ENCODE measurements around the gene RXRA. TPM values are rescaled to one million over a fixed set of nuclear protein-coding genes. Genes with fewer than 3 reads are reported as not detected.

RXRA gene
- total and polyA plus RNA-seq, 10 of the 15 experiments (the other 5 are each of a cell fraction or from before 2014, with no cell fraction given), result 0.89 to 36.8 (median 11.1) TPM

DNA sequence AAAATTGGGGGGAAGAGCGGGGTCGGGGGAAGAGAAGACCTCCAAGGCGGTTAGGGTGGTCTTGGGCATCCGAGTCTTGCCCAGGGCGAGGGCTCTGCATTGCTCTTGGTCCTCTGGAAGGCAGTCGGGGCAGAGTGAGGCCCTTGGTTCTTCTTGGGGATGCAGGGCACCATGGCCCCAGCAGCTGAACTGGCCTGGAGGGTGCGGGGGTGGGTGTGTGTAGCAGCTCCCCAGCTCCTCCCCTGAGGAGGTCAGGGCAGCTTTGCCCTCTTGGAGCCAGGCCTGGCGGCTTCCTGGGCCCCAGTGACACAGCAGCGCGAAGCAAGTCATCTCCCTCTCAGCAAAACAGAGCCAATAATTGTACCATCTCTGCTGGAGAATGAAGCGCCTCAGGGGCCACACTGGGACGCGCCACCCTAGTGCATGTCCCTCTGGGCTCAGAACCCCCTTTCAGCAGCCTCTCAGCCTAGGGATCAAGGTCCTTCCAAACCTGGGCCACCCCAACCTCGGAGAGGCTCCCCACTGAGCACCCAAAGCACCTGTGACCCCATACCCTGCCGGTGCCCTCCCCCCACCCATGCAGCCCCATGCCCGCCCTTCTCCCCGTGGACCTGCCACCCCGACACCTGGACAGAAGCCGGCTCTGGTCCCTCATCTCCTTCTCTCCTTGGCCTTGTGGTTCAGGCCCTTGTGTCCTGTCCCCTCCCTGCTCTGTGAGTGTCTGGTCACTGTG lies 10.4 kb upstream of the RXRA start:
- BruUV-seq (replicated peaks), result no TSS peak
- Histone ChIP-seq H3K36me3 (ENCODE audit: control insufficient read depth in 2 of 2, insufficient read depth in 2 of 2, low read length in 1 of 2) (no peaks in the 10 kb centered on the region), H3K9me3 (replicated peaks; ENCODE audit: control insufficient read depth, insufficient read depth, low read length) (no peaks in the 10 kb centered on the region), H3K4me1 (ENCODE audit: control insufficient read depth, insufficient read depth, low read length) (no peaks in the 10 kb centered on the region), H3K9ac (ENCODE audit: control insufficient read depth, insufficient read depth, low read length) (no peak overlapping the region), H3K79me2 (ENCODE audit: control insufficient read depth, insufficient read depth, low read length) (no peaks in the 10 kb centered on the region), H3K4me3 (no peak overlapping the region), H3K4me2 (ENCODE audit: control insufficient read depth, insufficient read depth) (no peak overlapping the region), H3K27ac (ENCODE audit: control insufficient read depth, insufficient read depth) (no peak overlapping the region), H3K27me3 (replicated peaks in 1 of 2; ENCODE audit: control insufficient read depth in 2 of 2, insufficient read depth in 2 of 2, low read length in 1 of 2) (peaks cover 0 to 5% of the 10 kb centered on the region in 2 experiments; a peak in 2 of 4 replicates), H4K20me1 (ENCODE audit: control insufficient read depth, insufficient read depth) (no peaks in the 10 kb centered on the region), H2AFZ (ENCODE audit: control insufficient read depth, low read depth, low read length) (no peak overlapping the region)
- DNase-seq (ENCODE audit: low read depth, low spot score) (no peak), FAIRE-seq (no peak), ATAC-seq (no peak)
- WGBS (ENCODE audit: insufficient coverage, insufficient replicate concordance, low lambda C conversion rate, missing lambda C conversion rate), result 46% methylated on average over 18 of the region's 19 CpGs
- in situ Hi-C loops (cut with MboI) (no loop called here), intact Hi-C loops (cut with micrococcal nuclease; ENCODE audit: unreplicated experiment) (no loop called here)
- RAD21 ChIA-PET (ENCODE audit: unreplicated experiment), result interaction anchor here (0.7 kb wide), 1 partner anchor 1499 kb away, joined by 3 read pairs; no protein-coding TSS in a partner anchor
- CTCF ChIA-PET, result interaction anchor here (0.6 to 1.2 kb wide), 2 partner anchors 67 to 940 kb away, joined by 3 to 4 read pairs; no protein-coding TSS in a partner anchor
- SMC1A ChIA-PET (ENCODE audit: uncharacterized antibody, unreplicated experiment), result no interaction called here
- POLR2A ChIA-PET, result no interaction called here
- TF ChIP-seq MTA3 (IDR thresholded peaks at IDR 0.05; ENCODE audit: borderline replicate concordance, low read length), result no peak
- TF ChIP-seq CREB1 (IDR thresholded peaks at IDR 0.05; ENCODE audit: low read depth), result no peak
- TF ChIP-seq, protein P1, sequence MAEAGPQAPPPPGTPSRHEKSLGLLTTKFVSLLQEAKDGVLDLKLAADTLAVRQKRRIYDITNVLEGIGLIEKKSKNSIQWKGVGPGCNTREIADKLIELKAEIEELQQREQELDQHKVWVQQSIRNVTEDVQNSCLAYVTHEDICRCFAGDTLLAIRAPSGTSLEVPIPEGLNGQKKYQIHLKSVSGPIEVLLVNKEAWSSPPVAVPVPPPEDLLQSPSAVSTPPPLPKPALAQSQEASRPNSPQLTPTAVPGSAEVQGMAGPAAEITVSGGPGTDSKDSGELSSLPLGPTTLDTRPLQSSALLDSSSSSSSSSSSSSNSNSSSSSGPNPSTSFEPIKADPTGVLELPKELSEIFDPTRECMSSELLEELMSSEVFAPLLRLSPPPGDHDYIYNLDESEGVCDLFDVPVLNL (IDR thresholded peaks at IDR 0.05; ENCODE audit: low read depth, low read length), result no peak
- TF ChIP-seq ZNF274 (IDR thresholded peaks at IDR 0.05; ENCODE audit: insufficient read depth, insufficient read length), result no peak
- no peak for TF ChIP-seq PML (IDR thresholded peaks at IDR 0.05; ENCODE audit: low read length)
- TF ChIP-seq ZNF622 (IDR thresholded peaks at IDR 0.05), result no peak
- no peak for TF ChIP-seq NFYA (IDR thresholded peaks at IDR 0.05; ENCODE audit: borderline replicate concordance, low read depth, low read length)
- TF ChIP-seq IKZF2 (IDR thresholded peaks at IDR 0.05), result no peak
- TF ChIP-seq, protein P2, sequence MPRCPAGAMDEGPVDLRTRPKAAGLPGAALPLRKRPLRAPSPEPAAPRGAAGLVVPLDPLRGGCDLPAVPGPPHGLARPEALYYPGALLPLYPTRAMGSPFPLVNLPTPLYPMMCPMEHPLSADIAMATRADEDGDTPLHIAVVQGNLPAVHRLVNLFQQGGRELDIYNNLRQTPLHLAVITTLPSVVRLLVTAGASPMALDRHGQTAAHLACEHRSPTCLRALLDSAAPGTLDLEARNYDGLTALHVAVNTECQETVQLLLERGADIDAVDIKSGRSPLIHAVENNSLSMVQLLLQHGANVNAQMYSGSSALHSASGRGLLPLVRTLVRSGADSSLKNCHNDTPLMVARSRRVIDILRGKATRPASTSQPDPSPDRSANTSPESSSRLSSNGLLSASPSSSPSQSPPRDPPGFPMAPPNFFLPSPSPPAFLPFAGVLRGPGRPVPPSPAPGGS (IDR thresholded peaks at IDR 0.05; ENCODE audit: borderline replicate concordance, insufficient read depth, low read depth, low read length, poor library complexity, severe bottlenecking), result no peak
- TF ChIP-seq, protein P3, sequence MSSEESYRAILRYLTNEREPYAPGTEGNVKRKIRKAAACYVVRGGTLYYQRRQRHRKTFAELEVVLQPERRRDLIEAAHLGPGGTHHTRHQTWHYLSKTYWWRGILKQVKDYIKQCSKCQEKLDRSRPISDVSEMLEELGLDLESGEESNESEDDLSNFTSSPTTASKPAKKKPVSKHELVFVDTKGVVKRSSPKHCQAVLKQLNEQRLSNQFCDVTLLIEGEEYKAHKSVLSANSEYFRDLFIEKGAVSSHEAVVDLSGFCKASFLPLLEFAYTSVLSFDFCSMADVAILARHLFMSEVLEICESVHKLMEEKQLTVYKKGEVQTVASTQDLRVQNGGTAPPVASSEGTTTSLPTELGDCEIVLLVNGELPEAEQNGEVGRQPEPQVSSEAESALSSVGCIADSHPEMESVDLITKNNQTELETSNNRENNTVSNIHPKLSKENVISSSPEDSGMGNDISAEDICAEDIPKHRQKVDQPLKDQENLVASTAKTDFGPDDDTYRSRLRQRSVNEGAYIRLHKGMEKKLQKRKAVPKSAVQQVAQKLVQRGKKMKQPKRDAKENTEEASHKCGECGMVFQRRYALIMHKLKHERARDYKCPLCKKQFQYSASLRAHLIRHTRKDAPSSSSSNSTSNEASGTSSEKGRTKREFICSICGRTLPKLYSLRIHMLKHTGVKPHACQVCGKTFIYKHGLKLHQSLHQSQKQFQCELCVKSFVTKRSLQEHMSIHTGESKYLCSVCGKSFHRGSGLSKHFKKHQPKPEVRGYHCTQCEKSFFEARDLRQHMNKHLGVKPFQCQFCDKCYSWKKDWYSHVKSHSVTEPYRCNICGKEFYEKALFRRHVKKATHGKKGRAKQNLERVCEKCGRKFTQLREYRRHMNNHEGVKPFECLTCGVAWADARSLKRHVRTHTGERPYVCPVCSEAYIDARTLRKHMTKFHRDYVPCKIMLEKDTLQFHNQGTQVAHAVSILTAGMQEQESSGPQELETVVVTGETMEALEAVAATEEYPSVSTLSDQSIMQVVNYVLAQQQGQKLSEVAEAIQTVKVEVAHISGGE (CRISPR knock-in tag; IDR thresholded peaks at IDR 0.05), result no peak
- no peak for TF ChIP-seq RAD21 (IDR thresholded peaks at IDR 0.05; ENCODE audit: insufficient read depth, low read depth, low read length)
- TF ChIP-seq HDGF (IDR thresholded peaks at IDR 0.05), result no peak
- TF ChIP-seq MTA2 (IDR thresholded peaks at IDR 0.05; ENCODE audit: low read depth), result no peak
- TF ChIP-seq CBFB (IDR thresholded peaks at IDR 0.05; ENCODE audit: low read depth), result no peak
- TF ChIP-seq EED (IDR thresholded peaks at IDR 0.05; ENCODE audit: low read depth), result no peak
- TF ChIP-seq CHD2 (IDR thresholded peaks at IDR 0.05; ENCODE audit: borderline replicate concordance, low read depth, low read length), result no peak
- no peak for TF ChIP-seq RAD51 (IDR thresholded peaks at IDR 0.05)
- TF ChIP-seq SMAD1 (IDR thresholded peaks at IDR 0.05; ENCODE audit: low read depth, partially characterized antibody), result no peak

Data from GM12878 (cell line).